GM18519 (cell line): ENCODE measurements around the gene RABL3.
"Not testable (repeated sequence)": the region's sequence is repeated elsewhere in the genome, so short reads cannot be mapped to it uniquely, and the experiment has no call there.

Experiments
- ATAC-seq: cut with Tn5 transposase; IDR thresholded peaks from one replicate; pipeline ENCODE4 v1.9.1; 2021; ENCODE audit warnings: mild to moderate bottlenecking, moderate library complexity; ENCODE audit not compliant: unreplicated experiment, low FRiP score

The RABL3 gene

DNA sequence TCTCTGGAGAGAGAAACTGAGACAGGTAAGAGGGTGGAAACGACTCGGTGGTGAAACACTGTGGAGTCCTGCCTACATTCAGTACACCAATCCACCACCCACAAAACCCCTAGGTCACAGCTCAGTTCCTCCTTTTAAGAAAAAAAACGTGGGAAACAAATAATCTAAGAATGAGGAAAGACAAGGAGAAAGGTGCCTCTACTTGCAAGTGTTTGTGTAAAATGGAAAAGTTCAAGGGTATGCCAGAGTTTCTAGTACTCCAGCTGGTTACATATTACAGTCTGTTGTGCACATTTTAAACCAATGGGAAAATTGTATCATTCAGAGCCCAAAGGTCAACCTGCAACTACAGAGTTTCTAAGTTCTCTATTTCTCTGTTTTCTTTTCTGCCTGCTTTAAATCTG, 92.5 kb downstream of the RABL3 start:
- no peak for ATAC-seq

DNA sequence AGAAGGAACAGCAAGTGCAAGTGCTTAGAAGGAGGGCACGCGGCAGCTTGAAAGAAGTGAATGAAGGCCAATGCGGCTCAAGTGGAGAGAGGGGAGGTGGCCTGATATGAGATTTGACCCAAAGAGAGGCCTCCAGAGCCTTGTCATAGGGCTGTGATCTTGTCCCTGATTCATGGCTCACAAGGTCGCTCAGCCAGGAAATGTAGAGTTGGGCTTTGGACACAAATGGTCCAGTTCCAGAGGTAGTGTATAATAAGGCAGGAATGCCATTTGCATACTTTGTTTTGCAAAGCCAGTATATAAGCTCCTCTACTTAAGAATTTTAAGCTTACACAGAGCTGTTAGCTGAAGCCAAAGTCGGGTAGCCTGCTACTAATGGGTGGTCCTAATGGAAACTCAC, 94.0 kb downstream of the RABL3 start:
- no peak for ATAC-seq

DNA sequence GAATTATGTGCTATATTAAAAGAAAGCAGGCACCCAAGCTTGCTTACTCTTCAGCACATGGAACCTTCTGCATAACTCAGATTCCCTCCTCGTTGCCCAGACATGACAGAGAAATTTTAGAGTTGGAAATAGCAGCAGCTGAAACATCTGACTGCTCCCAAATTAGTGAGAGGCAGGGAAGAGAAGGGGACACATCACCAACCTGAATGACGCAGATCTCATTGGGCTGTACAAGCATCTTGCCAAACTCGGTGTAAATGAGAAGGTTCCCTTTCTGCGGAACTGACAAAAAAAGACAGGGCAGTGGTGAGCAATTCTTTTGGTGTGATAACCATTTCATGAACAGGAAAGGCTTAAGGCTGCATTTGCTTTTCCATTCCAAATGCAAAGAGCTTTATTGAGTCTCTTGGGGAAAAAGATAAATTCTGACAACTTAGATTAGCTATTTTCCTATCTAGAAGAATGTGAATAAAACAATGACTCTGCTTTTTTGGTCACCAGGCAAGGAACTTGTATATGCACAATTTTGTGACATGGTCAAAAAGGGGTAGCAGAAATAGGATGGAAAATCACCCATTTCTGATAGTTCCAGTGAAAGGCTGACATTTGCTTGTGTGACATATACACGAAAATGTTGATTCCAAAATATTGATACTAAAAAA, 95.4 kb downstream of the RABL3 start:
- no peak for ATAC-seq

DNA sequence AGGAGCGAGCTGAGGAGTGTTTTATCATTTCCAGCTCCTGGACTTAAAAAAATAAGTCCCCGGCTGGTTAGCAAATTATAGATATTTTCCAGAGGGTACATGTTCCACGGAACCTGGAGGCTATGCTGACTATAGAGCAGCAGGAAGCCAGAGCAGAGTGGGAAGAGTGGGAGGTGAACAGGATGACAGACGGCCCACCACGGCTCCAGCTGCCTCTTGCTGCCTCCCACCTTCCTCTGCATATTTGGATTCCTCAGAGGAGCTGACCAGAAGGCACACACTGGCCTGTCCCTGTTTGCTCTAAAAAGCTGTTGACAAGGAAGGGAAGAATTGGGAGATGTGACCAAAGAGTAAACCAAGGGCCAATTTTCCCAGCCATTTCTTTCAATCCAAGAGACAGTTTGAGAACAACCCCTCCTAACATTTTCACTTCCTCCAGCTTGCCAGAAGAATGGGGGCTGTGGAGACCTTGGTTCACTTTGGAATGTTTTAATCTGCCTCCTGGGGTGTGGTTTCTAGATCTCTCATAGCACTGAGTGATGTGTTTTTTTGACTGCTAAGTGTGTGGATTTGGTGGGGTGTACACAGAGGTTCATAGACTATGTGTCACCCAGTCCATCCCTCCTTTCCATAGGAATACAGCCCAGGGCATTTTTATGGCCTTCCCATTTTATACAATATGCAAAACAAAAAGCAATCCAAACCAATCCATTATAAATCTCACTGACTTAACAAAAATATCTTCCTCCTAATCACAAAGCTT, 97.1 kb downstream of the RABL3 start:
- ATAC-seq, result no peak

GRCh38 chr3:120642368-120642948, 99.9 kb downstream of the RABL3 start:
- ATAC-seq, result no peak

DNA sequence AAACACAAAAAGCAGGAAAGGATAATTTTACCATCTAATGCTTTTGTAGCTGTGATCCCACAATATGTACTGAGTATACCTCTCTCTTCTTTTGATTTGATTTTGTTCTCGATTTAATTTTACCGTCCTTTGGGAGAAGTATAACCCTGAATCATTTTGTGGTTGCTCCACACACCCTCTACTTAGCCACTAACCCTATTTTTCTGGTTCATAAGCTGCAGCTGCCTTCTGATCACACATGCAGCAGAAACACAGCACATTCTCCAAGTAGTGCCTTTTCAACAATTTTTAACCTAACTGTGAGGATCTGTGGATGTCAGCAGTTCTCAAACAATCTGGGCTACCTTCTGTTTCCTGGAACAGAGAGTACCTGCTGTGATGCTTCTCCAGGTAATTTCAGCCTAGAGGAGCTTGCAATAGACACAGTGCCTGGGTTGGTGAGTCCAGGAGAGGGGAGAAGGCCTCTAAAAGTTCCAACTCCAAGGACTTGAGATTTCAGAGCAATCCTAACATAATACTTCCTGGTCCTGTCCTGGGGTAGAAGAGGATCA, 100.5 kb downstream of the RABL3 start:
- no peak for ATAC-seq

DNA sequence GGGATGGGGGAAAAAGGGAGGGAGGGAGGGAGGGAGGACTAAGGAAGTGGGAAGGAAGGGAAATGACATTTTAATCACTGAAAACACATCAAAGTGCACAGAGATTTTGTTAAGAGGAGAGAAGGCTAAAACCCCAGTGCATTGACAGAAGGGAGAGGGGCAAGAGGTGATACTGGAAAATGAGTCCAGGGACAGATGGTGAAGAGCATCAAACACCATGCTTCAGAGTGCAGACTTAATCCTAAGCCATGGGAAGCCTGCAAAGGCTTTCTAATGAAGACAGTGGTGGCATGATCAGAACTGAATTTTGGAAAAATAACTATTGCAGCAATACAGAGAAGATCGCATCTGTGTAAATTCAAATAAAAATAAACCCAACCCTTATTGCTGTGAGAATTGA, 102.1 kb downstream of the RABL3 start:
- ATAC-seq, result no peak

GRCh38 chr3:120638820-120639219, 103.5 kb downstream of the RABL3 start:
- not testable (repeated sequence) for ATAC-seq

- no peak for ATAC-seq
Observed at GRCh38 chr3:120637851-120638559, 104.3 kb downstream of the RABL3 start.

- ATAC-seq, result no peak
Observed at GRCh38 chr3:120636795-120637401, 105.4 kb downstream of the RABL3 start.
